ENCODE data around the gene GSN. TPM values are rescaled to one million over a fixed set of nuclear protein-coding genes. Genes with fewer than 3 reads are reported as not detected.
A peak's percentile ranks its signal among the peaks of the same experiment; 100 is the strongest.

GSN gene
- total RNA-seq, 3 donors from 2014 or later = 1,290 to 13,922 (median 1,437) TPM

GRCh38 chr9:121316378-121316777 lies 48.4 kb downstream of the GSN start:
- Histone ChIP-seq H3K27ac (peak overlapping the region; percentile 78 to 95), H3K9me3 (no peaks in the 10 kb centered on the region), H3K4me3 (no peak overlapping the region), H3K4me1 (no peaks in the 10 kb centered on the region), H3K27me3 (no peaks in the 10 kb centered on the region), H3K36me3 (peaks cover 16% of the 10 kb centered on the region)
- intact Hi-C loops (cut with DNase I; ENCODE audit: low total_unique reads) = loop anchor here (10.0 kb wide), 1 partner anchor 102 kb away; no protein-coding TSS in a partner anchor
- TF ChIP-seq CTCF (IDR thresholded peaks at IDR 0.05) (no peak), POLR2AphosphoS5 (IDR thresholded peaks at IDR 0.05) (no peak)
- DNase-seq (ENCODE audit: low spot score in 2 of 2) = no peak

- no peaks in the 10 kb centered on the region for H3K4me1 ChIP-seq
- intact Hi-C loops (cut with DNase I; ENCODE audit: low total_unique reads) = loop anchor here (10.0 kb wide), 1 partner anchor 102 kb away; no protein-coding TSS in a partner anchor
- no peak overlapping the region for H3K4me3 ChIP-seq
- H3K9me3 ChIP-seq = no peaks in the 10 kb centered on the region
- peak overlapping the region; percentile 78 to 95 for H3K27ac ChIP-seq
- H3K27me3 ChIP-seq = no peaks in the 10 kb centered on the region
- H3K36me3 ChIP-seq = peaks cover 13% of the 10 kb centered on the region
- TF ChIP-seq POLR2AphosphoS5 (IDR thresholded peaks at IDR 0.05) = no peak
- TF ChIP-seq CTCF (IDR thresholded peaks at IDR 0.05) = no peak
- no peak for TF ChIP-seq POLR2A (IDR thresholded peaks at IDR 0.05)
- DNase-seq (ENCODE audit: low spot score in 2 of 2) = no peak
Measured at GRCh38 chr9:121316852-121317373, 49.0 kb downstream of the GSN start.

- no peaks in the 10 kb centered on the region for H3K9me3 ChIP-seq
- no peak overlapping the region for H3K4me3 ChIP-seq
- H3K27me3 ChIP-seq = no peaks in the 10 kb centered on the region
- DNase-seq (ENCODE audit: low spot score in 2 of 2) = no peak
- H3K27ac ChIP-seq = peak overlapping the region; percentile 78 to 95
- no peaks in the 10 kb centered on the region for H3K4me1 ChIP-seq
- intact Hi-C loops (cut with DNase I; ENCODE audit: low total_unique reads) = loop anchor here (10.0 kb wide), 1 partner anchor 103 kb away; no protein-coding TSS in a partner anchor
- TF ChIP-seq CTCF (IDR thresholded peaks at IDR 0.05) (no peak), POLR2AphosphoS5 (IDR thresholded peaks at IDR 0.05) (no peak), POLR2A (IDR thresholded peaks at IDR 0.05) (no peak)
- peaks cover 13% of the 10 kb centered on the region for H3K36me3 ChIP-seq
Measured at GRCh38 chr9:121317737-121318630, 50.0 kb downstream of the GSN start.

GRCh38 chr9:121318631-121319382 lies 50.8 kb downstream of the GSN start:
- Histone ChIP-seq H3K4me1 (no peaks in the 10 kb centered on the region), H3K27ac (peak overlapping the region; percentile 78 to 95), H3K4me3 (no peak overlapping the region), H3K9me3 (no peaks in the 10 kb centered on the region), H3K27me3 (no peaks in the 10 kb centered on the region), H3K36me3 (peaks cover 12% of the 10 kb centered on the region)
- TF ChIP-seq CTCF (IDR thresholded peaks at IDR 0.05) (no peak), POLR2AphosphoS5 (IDR thresholded peaks at IDR 0.05) (no peak), POLR2A (IDR thresholded peaks at IDR 0.05) (no peak)
- DNase-seq (ENCODE audit: low spot score in 2 of 2) = no peak
- intact Hi-C loops (cut with DNase I; ENCODE audit: low total_unique reads) = loop anchor here (10.0 kb wide), 1 partner anchor 104 kb away; no protein-coding TSS in a partner anchor

All from breast epithelium (tissue), 4 donors.